HG03521 (cell line): Measurements from ENCODE around the gene CLIP2.
"Not testable (repeated sequence)": the region's sequence is repeated elsewhere in the genome, so short reads cannot be mapped to it uniquely, and the experiment has no call there.

ENCODE experiments used
- ATAC-seq: cut with Tn5 transposase; IDR thresholded peaks from one replicate; pipeline ENCODE4 v1.9.1; 2021; ENCODE audit warnings: mild to moderate bottlenecking, moderate library complexity; ENCODE audit not compliant: unreplicated experiment

The CLIP2 gene

GRCh38 chr7:74401137-74401859 lies 112.1 kb downstream of the CLIP2 start:
- no peak for ATAC-seq

GRCh38 chr7:74402668-74403067 lies 113.5 kb downstream of the CLIP2 start:
- ATAC-seq = not testable (repeated sequence)

- ATAC-seq = no peak
Measured at GRCh38 chr7:74403521-74404387, 114.5 kb downstream of the CLIP2 start.

GRCh38 chr7:74404388-74404700 lies 115.1 kb downstream of the CLIP2 start:
- ATAC-seq = no peak

- no peak for ATAC-seq
Measured at GRCh38 chr7:74404741-74405140, 115.5 kb downstream of the CLIP2 start.

- ATAC-seq = no peak
Measured at GRCh38 chr7:74405191-74405898, 116.1 kb downstream of the CLIP2 start.

- no peak for ATAC-seq
Measured at GRCh38 chr7:74405899-74406512, 116.8 kb downstream of the CLIP2 start.

GRCh38 chr7:74407958-74408357 lies 118.8 kb downstream of the CLIP2 start:
- ATAC-seq = no peak

GRCh38 chr7:74409571-74409970 lies 120.4 kb downstream of the CLIP2 start:
- no peak for ATAC-seq

GRCh38 chr7:74410772-74411171 lies 121.6 kb downstream of the CLIP2 start:
- no peak for ATAC-seq

- ATAC-seq = not testable (repeated sequence)
Measured at GRCh38 chr7:74411571-74411970, 122.4 kb downstream of the CLIP2 start.

GRCh38 chr7:74412056-74412455 lies 122.8 kb downstream of the CLIP2 start:
- no peak for ATAC-seq

- no peak for ATAC-seq
Measured at GRCh38 chr7:74412603-74413002, 123.4 kb downstream of the CLIP2 start.

GRCh38 chr7:74414595-74415333 lies 125.6 kb downstream of the CLIP2 start:
- ATAC-seq = not testable (repeated sequence)

- no peak for ATAC-seq
Measured at GRCh38 chr7:74417419-74417971, 128.3 kb downstream of the CLIP2 start.

GRCh38 chr7:74418076-74418475 lies 128.9 kb downstream of the CLIP2 start:
- ATAC-seq = no peak

- ATAC-seq = no peak
Measured at GRCh38 chr7:74418538-74418937, 129.3 kb downstream of the CLIP2 start.

GRCh38 chr7:74419232-74419631 lies 130.0 kb downstream of the CLIP2 start:
- ATAC-seq = not testable (repeated sequence)

GRCh38 chr7:74420006-74420405 lies 130.8 kb downstream of the CLIP2 start:
- no peak for ATAC-seq

- no peak for ATAC-seq
Measured at GRCh38 chr7:74424291-74424880, 135.2 kb downstream of the CLIP2 start.
